GM18873 (cell line): ENCODE results near the gene NAPG.
"Not testable (repeated sequence)": the region's sequence is repeated elsewhere in the genome, so short reads cannot be mapped to it uniquely, and the experiment has no call there.

Source experiments
- ATAC-seq: cut with Tn5 transposase; IDR thresholded peaks from one replicate; pipeline ENCODE4 v1.9.1; 2021; ENCODE audit warnings: mild to moderate bottlenecking, moderate library complexity, moderate number of reproducible peaks; ENCODE audit not compliant: unreplicated experiment, low FRiP score

The NAPG gene

DNA sequence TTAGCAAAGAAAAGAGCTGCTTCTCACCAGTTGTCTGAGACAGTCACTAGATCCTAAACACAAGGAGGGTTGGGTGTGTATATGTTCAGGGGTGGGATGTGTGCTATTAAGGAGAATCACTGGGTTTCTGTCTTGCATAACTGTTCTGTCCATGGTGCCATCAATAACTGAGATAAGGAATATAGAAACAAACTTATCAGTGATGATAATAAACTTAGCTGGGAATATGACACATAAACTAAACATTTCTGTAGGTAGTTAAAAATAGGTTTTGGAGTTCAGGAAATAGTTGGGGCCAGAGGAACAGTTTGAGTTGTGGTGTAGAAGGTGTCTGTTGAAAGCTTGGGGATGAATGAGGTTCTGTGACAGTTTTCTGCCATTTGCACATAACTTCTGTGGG lies 17.4 kb downstream of the NAPG start:
- no peak for ATAC-seq

GRCh38 chr18:10544093-10544748 lies 18.4 kb downstream of the NAPG start:
- ATAC-seq: no peak

- no peak for ATAC-seq
Measured at GRCh38 chr18:10546557-10547300, 20.9 kb downstream of the NAPG start.

GRCh38 chr18:10552226-10552625 lies 26.4 kb downstream of the NAPG start:
- ATAC-seq: no peak

GRCh38 chr18:10556251-10556650 lies 30.4 kb downstream of the NAPG start:
- not testable (repeated sequence) for ATAC-seq

DNA sequence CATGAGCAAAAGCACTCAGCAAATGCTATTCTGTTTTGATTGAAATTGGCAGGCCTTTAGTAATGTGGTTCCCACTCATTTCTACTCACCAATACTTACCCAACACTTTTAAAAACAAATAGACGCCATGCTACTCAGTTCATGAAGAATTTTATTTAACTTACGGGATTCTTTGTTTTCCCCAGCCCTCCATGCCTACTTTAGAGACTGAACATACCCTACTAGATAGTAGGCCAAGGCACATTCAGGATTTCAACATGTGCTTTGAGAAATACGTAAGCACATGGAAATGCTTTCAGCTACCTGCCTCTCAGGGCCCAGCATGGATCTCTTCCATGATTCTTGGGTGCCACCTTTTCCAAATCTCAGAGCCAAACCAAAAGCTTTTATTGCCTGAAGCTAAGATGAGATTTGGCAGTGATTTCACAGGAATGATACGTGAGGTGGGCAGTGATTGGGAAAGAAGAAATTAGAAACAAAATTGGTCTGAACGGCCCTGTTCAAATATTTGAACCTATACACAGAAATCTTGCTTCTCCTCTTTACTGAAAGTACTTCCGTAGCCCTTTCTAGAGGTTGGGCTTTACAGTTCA lies 31.4 kb downstream of the NAPG start:
- ATAC-seq: no peak

DNA sequence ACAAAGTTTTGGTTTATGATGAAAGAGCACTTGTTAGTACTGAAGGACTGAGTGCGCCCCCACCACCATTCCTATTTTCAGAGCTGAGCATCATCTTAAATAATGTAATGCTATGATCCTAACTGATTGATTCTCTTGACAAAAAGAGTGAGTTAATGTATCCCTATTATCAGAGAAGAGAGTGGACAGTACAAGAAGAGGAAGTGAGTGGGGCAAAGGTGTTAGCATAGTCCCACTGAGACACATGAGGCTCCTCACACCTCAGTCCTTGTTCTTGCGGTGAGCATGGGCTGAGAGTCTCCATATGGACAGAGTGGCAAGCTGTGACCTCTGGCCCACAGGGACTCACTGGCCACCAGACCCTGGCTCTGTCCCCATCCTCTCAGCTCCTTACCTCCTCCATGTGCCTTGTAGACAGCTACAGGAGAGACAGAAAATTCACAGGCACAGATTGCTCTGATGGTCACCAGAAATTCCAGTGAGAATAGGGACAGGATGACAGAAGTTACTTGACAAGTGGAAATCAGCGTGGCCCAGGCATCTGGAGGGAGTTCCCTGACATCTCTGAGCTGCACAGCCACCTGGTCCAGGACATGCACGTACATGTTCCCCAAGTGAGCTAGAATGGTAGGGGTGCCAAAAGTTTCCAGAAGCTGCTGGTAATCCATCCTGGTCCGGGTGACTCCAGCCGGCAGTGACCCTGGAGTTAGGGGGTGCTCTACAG lies 32.6 kb downstream of the NAPG start:
- ATAC-seq: no peak

GRCh38 chr18:10558967-10559298 lies 33.1 kb downstream of the NAPG start:
- no peak for ATAC-seq

- ATAC-seq: no peak
Measured at GRCh38 chr18:10559553-10560451, 34.0 kb downstream of the NAPG start.

GRCh38 chr18:10560452-10561045 lies 34.7 kb downstream of the NAPG start:
- no peak for ATAC-seq

DNA sequence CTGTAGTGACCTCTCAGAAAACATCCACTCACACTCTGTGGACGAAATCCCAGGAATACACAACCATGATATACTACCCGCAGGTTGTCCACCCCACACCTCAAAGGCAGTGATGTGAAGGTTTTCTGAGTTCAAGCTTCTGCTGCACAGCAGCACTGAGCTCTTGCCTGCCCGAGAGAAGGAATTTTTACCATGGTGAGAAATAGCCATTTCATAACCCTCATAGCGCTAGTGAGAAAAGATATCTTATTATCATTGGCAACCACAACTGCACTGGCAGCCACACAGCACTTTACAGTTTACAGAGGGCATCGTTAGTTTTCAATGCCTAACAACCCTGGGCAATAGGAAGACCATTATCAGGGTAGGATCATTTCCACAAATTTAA lies 36.9 kb downstream of the NAPG start:
- no peak for ATAC-seq

DNA sequence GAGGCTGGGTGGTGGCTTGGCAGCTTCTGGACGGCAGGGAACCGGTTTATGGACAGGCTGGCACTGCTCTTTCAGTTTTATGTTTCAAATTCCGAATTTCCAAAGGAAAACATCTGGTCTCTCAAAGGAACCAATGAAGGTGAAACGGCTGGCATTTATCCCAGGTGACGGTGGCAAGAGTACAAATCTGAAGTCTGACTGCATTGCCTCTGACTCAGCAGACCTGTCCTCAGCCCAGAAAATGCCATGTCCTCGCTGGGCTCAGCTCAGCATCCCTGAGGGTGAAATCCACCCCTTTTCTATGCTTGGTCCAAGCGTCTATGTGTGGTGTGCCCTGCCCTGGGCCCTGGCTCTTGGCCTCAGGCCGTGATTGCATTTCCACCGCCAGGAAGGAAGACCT lies 38.1 kb downstream of the NAPG start:
- ATAC-seq: no peak

GRCh38 chr18:10564975-10565773 lies 39.3 kb downstream of the NAPG start:
- no peak for ATAC-seq

DNA sequence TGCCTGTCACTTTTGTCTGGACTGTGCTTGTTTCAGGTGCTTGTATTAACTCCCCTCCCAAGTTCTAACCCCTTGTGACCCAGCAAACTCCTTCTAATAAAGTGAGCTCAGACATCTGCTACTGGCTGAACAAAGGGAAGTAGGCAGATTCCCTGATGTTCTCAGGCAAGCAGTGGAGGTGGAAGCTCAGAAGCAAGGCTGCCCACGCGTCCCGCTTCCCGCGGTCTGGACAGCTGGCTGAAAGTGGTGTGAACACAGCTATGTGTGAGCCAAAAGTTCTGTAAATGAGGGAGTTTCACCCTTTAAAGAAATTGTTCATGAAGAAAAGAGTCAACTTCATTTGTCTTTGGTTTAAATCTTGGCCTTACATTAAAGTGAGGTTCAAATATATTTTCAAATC lies 40.0 kb downstream of the NAPG start:
- no peak for ATAC-seq

DNA sequence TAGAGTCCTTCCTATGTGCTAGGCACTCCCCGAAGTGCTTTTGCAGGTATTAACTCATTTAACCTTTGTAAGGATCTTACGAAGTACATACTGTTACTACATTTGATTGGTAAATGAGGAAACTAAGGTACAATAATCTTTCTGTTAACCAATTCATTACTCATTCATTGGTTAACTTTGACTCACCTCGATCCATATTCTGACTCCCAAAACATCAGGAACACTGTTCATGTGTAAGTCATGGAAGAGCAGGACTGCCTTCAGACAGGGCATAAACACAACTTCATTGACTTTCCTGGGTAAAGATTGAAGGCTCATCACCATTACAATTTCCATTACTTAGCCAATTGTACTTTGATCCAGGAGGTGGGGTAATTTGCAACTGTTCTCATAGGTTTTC lies 40.6 kb downstream of the NAPG start:
- ATAC-seq: no peak

GRCh38 chr18:10569941-10570340 lies 44.1 kb downstream of the NAPG start:
- ATAC-seq: not testable (repeated sequence)

GRCh38 chr18:10570622-10571021 lies 44.8 kb downstream of the NAPG start:
- no peak for ATAC-seq

DNA sequence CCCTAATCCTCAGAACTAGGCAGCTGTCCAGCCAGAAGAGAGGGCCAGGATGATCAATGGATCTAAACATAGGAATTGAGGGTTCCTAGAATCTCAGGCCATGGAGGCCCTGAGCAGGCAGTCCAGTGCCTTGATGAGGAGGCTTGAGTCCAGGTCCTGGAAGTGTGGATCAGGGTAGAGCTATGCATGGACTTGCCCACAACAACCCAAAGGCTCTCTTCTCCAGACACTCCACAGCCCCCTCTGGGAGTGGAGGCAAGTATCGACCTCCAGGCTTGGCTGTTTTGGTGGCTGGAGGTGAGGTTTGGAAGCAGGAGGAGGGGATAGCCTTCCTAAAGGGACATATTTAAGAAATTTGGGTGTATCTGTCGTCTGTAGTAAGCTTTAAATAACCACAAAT lies 45.7 kb downstream of the NAPG start:
- no peak for ATAC-seq

- not testable (repeated sequence) for ATAC-seq
Measured at GRCh38 chr18:10573261-10573660, 47.4 kb downstream of the NAPG start.
